Thoracic aorta (tissue), 2 donors: ENCODE measurements around the gene SYNGR1. TPM values are rescaled to one million over a fixed set of nuclear protein-coding genes. Genes with fewer than 3 reads are reported as not detected.

Source experiments
- ATAC-seq: fragments of 150-250 bp; one replicate; pipeline ENCODE4 v1.8.0; 2017; ENCODE audit warnings: low read depth; ENCODE audit not compliant: insufficient number of reproducible peaks, low FRiP score
- DNase-seq: peaks from one replicate; pipeline ENCODE4 v3.0.0-alpha.2; 2020; ENCODE audit warnings: low spot score
- H3K27ac ChIP-seq, 2 donors: fragments of 200-600 bp; sonication (generic); 1 replicate in 1 of 2; 2 replicates in 1 of 2; pipeline ENCODE4 v1.5.1; 2016; ENCODE audit warnings: mild to moderate bottlenecking in 2 of 2, moderate library complexity in 2 of 2
- H3K27me3 ChIP-seq: fragments of 200-600 bp; sonication (generic); replicated peaks from 2 replicates; pipeline ENCODE4 v1.6.0; 2016; ENCODE audit warnings: mild to moderate bottlenecking; ENCODE audit not compliant: insufficient read depth
- H3K36me3 ChIP-seq: fragments of 200-600 bp; sonication (generic); one replicate; pipeline ENCODE4 v1.5.1; 2016
- H3K4me1 ChIP-seq, 2 donors: fragments of 200-600 bp; sonication (generic); 1 replicate in 1 of 2; 2 replicates in 1 of 2; pipeline versions ENCODE4 v1.5.1 to v1.6.0; 2016; ENCODE audit warnings: low read depth in 2 of 2, mild to moderate bottlenecking in 1 of 2; ENCODE audit not compliant: control insufficient read depth in 1 of 2
- H3K4me3 ChIP-seq: fragments of 200-600 bp; sonication (generic); 2 replicates; pipeline ENCODE4 v1.5.1; 2016; ENCODE audit warnings: mild to moderate bottlenecking
- H3K9me3 ChIP-seq: fragments of 200-600 bp; sonication (generic); 2 replicates; pipeline ENCODE4 v1.5.1; 2016
- total RNA-seq, 2 donors: library from RNA; depleted of rRNA; stranded (reverse); fragments of >200 nt; gene quantifications; one replicate each; pipeline versions ENCODE4 v1.1.0 to v1.2.3, GENCODE V29; 2016
- TF ChIP-seq, protein P1 (sequence below): fragments of 200-600 bp; sonication (generic); IDR thresholded peaks from one replicate; pipeline ENCODE4 v1.5.1; 2019; ENCODE audit warnings: antibody characterized with exemption

The SYNGR1 gene
- total RNA-seq, 2 donors from 2014 or later = 9.1 to 12.9 TPM

DNA sequence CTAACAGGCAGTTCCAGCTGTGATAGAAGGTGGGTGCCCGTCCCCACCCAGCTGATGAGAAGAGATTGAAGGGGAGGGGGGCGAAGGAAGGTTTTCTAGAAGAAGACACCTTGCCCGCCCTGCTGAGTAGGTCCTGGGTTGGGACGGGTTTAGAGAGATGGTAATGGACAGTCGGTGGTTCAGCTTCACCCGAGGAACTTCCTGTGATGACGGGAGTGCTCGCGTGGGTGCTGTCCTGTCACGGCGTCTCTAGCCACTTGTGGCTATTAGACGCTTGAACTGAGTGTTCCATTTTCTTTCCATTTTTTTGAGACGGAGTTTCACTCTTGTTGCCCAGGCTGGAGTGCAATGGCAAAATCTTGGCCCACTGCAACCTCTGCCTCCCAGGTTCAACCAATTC is 79.4 kb downstream of the SYNGR1 start:
- Histone ChIP-seq H3K4me3 (no peak overlapping the region), H3K4me1 (peaks cover 19 to 41% of the 10 kb centered on the region in 2 donors), H3K36me3 (peaks cover 45% of the 10 kb centered on the region), H3K27ac (no peak overlapping the region), H3K9me3 (no peaks in the 10 kb centered on the region), H3K27me3 (no peaks in the 10 kb centered on the region)
- TF ChIP-seq, protein P1, sequence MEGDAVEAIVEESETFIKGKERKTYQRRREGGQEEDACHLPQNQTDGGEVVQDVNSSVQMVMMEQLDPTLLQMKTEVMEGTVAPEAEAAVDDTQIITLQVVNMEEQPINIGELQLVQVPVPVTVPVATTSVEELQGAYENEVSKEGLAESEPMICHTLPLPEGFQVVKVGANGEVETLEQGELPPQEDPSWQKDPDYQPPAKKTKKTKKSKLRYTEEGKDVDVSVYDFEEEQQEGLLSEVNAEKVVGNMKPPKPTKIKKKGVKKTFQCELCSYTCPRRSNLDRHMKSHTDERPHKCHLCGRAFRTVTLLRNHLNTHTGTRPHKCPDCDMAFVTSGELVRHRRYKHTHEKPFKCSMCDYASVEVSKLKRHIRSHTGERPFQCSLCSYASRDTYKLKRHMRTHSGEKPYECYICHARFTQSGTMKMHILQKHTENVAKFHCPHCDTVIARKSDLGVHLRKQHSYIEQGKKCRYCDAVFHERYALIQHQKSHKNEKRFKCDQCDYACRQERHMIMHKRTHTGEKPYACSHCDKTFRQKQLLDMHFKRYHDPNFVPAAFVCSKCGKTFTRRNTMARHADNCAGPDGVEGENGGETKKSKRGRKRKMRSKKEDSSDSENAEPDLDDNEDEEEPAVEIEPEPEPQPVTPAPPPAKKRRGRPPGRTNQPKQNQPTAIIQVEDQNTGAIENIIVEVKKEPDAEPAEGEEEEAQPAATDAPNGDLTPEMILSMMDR = no peak
- ATAC-seq (no peak), DNase-seq (no peak)

DNA sequence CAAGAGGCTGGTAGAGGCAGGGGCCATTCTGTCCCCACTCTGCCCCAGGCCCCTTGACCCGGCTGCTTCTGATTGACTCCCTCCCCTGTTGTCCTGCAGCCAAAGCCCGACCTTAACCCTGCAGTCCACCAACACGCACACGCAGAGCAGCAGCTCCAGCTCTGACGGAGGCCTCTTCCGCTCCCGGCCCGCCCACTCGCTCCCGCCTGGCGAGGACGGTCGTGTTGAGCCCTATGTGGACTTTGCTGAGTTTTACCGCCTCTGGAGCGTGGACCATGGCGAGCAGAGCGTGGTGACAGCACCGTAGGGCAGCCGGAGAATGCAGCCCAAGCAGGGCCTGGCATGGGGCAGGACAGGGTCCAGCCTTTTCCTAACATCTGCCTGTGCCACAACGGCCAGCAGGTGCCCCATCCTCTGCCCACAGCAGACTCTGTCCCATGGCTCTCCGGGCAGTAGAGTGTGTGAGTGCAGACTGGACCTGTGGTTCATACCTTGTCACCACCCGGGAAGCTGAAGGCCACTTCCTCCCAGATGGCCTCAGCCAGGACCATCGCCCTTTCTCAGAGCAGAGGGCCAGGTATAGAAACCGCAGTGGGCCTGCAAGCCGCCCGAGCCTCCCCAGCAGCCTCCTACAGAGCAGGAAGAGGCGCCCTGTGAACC is 80.3 kb downstream of the SYNGR1 start:
- Histone ChIP-seq H3K36me3 (peaks cover 39% of the 10 kb centered on the region), H3K4me1 (peaks cover 19 to 47% of the 10 kb centered on the region in 2 donors), H3K4me3 (no peak overlapping the region), H3K27me3 (no peaks in the 10 kb centered on the region), H3K9me3 (no peaks in the 10 kb centered on the region), H3K27ac (peak overlapping the region; percentile 96 to 99)
- TF ChIP-seq, protein P1 = no peak
- DNase-seq = no peak
- no peak for ATAC-seq

DNA sequence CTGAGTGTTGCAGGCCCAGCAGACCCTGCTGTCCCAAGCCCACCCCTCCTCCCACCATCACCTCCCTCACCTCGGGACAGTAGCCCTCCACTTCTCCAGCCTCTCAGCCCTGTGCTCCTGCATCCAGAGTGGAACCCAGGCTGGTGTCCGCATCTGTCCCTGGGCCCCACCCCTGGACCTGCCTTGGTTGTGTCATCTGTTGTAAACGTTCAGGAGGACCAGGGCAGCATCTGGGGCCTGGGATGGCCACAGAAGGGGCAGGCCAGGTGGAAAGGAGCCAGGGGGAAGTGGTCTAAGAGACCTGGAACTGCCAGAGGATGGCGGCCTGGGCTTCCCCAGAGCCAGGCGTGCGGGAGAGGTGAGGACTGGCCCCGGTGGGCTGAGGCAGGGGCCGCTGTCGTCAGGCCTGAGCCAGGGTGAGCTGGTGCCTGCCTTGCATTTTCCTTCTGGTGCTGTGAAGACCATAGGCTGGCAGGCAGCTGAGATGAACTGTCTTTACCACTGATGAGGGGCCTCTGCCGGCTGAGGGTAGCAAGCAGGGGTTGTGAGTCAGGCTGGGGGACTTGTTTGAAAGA is 80.9 kb downstream of the SYNGR1 start:
- TF ChIP-seq, protein P1 = no peak
- no peaks in the 10 kb centered on the region for H3K27me3 ChIP-seq
- DNase-seq = no peak
- no peak overlapping the region for H3K4me3 ChIP-seq
- peaks cover 19 to 47% of the 10 kb centered on the region in 2 donors for H3K4me1 ChIP-seq
- no peaks in the 10 kb centered on the region for H3K9me3 ChIP-seq
- H3K27ac ChIP-seq = peak overlapping the region; percentile 96 to 99
- peaks cover 38% of the 10 kb centered on the region for H3K36me3 ChIP-seq
- ATAC-seq = no peak

DNA sequence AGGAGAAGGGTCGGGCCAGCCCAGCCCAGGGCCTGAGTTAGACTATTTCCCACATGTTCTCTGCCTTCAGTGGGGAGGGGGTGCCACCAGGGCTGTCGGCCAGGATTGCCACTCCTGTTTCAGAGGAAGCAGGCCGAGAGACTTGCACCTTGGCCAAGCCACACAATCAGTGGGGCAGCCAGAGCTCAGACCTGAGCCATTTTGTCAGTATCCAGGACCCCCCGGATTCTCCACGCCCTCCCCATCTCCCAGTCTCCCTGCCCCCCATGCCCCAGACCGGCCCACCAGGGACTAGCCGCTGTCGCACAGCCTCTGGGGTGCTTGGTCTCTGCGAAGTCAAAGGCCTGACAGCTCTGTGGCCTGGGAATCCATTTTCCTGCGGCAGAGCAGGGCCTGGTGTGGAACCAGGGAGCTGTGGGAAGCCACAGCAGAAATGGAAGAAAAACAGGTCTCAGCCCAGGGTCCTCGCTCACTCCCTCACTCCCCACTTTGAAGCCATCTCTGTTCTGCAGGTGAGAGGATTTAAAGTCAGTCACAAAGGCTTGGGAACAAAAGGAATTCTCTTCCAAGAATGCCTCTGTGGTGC is 81.5 kb downstream of the SYNGR1 start:
- Histone ChIP-seq H3K36me3 (peaks cover 32% of the 10 kb centered on the region), H3K9me3 (no peaks in the 10 kb centered on the region), H3K27ac (peak overlapping the region; percentile 96 to 99), H3K4me3 (no peak overlapping the region), H3K4me1 (peaks cover 19 to 47% of the 10 kb centered on the region in 2 donors), H3K27me3 (no peaks in the 10 kb centered on the region)
- DNase-seq (no peak), ATAC-seq (no peak)
- TF ChIP-seq, protein P1 = no peak

DNA sequence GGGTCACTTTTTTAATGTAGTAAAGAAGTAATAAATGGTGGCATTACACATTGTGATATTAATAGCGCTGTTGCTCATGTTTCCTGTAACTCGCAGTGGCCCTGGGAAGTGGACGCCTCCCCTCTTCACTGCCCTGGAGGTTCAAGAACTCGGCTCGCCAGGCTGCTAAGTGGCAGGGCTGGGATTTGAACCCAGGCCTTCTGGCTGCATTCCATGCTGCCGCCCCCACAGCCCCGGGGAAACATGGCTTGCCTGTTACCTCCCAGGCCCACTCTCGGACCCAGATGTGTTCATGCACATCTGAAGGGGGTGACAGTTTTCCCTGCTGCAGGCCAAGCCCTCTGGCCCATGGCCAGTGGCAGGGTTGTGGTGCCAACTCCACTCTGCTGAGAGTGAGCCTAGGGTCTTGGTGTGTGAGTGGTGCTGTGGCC is 82.0 kb downstream of the SYNGR1 start:
- peak overlapping the region; percentile 96 to 99 for H3K27ac ChIP-seq

More for the DNA sequence above, 82.0 kb downstream of the SYNGR1 start:
- Histone ChIP-seq H3K4me1 (peaks cover 19 to 47% of the 10 kb centered on the region in 2 donors), H3K36me3 (peaks cover 27% of the 10 kb centered on the region), H3K9me3 (no peaks in the 10 kb centered on the region), H3K4me3 (peak overlapping the region; percentile 7), H3K27me3 (no peaks in the 10 kb centered on the region)
- peak; percentile 52 for DNase-seq
- TF ChIP-seq, protein P1 = no peak
- ATAC-seq = peak; percentile 64
